GM12872 (cell line): Measurements from ENCODE around the gene CACNA1S.

Source experiments
- TF ChIP-seq, protein P1 (sequence below): IDR thresholded peaks from 3 replicates; pipeline ENCODE4 v1.5.1; 2011; ENCODE audit warnings: low read depth, mild to moderate bottlenecking, low read length, moderate library complexity; ENCODE audit not compliant: insufficient read depth

Gene CACNA1S

DNA sequence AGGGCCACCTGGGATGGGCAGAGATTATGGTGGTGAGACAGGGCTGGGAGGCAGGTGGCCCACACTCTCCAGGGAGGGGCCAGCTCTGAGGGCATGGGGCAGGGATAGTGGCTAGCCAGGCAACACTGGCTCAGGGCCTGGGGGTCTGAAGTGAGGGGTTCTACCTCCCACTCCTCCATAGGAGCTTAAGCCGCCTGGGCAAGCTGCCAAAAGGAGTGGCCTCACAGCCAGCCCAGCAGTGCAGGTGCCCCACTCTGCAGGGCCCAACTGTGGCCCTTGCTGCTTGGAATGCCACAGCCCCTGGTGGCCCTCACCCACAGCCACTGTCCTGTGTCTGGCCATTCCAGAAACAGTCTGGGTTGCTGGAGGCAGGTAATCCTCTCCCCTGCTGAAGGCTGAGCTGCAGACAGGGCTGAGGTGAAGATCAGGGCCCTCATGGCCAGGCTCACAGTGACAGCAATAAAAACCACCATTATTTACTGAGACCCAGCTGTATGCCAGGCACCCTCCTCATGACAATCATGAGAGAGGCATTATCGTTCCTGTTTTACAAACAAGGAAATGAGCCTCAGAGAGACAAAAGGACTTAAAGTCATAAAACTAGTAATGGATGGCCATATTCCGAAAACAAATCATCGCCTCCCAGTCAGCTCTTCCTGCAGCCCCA, 119.7 kb downstream of the CACNA1S start:
- TF ChIP-seq, protein P1, sequence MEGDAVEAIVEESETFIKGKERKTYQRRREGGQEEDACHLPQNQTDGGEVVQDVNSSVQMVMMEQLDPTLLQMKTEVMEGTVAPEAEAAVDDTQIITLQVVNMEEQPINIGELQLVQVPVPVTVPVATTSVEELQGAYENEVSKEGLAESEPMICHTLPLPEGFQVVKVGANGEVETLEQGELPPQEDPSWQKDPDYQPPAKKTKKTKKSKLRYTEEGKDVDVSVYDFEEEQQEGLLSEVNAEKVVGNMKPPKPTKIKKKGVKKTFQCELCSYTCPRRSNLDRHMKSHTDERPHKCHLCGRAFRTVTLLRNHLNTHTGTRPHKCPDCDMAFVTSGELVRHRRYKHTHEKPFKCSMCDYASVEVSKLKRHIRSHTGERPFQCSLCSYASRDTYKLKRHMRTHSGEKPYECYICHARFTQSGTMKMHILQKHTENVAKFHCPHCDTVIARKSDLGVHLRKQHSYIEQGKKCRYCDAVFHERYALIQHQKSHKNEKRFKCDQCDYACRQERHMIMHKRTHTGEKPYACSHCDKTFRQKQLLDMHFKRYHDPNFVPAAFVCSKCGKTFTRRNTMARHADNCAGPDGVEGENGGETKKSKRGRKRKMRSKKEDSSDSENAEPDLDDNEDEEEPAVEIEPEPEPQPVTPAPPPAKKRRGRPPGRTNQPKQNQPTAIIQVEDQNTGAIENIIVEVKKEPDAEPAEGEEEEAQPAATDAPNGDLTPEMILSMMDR: no peak

DNA sequence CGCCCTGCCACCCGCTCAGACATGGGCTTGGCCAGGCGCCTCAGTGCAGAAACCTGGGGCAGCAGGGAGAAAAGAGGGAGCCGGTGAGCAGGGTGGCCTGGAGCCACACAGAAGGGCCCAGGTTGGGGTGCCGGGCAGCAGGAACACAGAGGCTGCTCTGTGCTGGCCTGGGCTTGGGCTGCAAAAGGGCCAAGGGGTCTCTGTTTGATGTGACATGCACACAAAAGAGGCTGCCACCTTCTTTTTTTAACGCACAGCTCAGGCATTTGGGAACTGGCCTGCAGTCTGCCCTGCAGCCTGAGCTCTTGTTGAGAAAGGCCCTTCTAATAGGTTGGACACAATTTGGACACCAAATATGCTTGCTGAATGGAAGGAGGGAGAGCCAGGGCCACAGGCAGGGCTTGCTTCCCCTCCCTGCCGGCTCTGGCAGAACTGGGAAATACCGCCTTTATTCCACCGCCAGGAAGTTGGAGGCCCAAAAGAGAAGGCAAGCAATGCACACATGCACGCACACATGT, 121.1 kb downstream of the CACNA1S start:
- TF ChIP-seq, protein P1: no peak

DNA sequence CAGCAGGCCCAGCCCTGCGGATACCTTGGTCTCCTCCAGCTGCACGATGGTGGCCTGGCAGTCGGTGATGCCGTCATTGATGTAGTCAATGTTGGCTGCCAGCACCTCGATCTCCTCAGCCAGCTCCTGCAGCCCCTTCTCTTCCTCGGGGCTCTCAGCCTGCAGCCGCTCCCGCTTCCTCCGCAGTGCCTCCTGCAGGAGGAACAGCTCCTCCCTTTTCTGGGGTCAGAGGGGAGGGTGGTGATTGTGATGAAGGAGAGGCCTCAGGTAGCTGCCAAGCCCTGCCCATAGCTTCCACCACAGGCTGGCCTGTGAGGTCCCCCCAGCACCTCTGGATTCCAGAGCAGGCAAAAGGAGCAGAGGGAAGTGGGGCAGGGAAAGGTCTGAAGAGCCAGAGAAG, 122.1 kb downstream of the CACNA1S start:
- TF ChIP-seq, protein P1: no peak
